Trophoblast cell (in vitro differentiated cells and primary cell): ENCODE data around the gene TCF21.

Experiments
- DNase-seq, 2 donors: peaks; one replicate each; pipeline ENCODE4 v3.0.0-alpha.2; 2016
- H2AFZ ChIP-seq: 2 replicates; pipeline ENCODE4 v1.6.1; 2013; ENCODE audit warnings: low read length, moderate library complexity, mild to moderate bottlenecking; ENCODE audit not compliant: insufficient read depth, poor library complexity
- H2AK5ac ChIP-seq: 2 replicates; pipeline ENCODE4 v1.6.1; 2013; ENCODE audit warnings: mild to moderate bottlenecking, low read length
- H2BK120ac ChIP-seq: 2 replicates; pipeline ENCODE4 v1.6.1; 2013; ENCODE audit warnings: low read length, mild to moderate bottlenecking, moderate library complexity; ENCODE audit not compliant: insufficient read depth, poor library complexity
- H2BK12ac ChIP-seq: 2 replicates; pipeline ENCODE4 v1.6.1; 2013; ENCODE audit warnings: mild to moderate bottlenecking, low read length, moderate library complexity
- H2BK5ac ChIP-seq: 2 replicates; pipeline ENCODE4 v1.6.1; 2013; ENCODE audit warnings: low read length, low read depth, moderate library complexity, mild to moderate bottlenecking; ENCODE audit not compliant: poor library complexity
- H3K14ac ChIP-seq: 2 replicates; pipeline ENCODE4 v1.6.1; 2013; ENCODE audit warnings: mild to moderate bottlenecking, low read length
- H3K18ac ChIP-seq: 2 replicates; pipeline ENCODE4 v1.6.1; 2013; ENCODE audit warnings: mild to moderate bottlenecking, low read length
- H3K23ac ChIP-seq: 2 replicates; pipeline ENCODE4 v1.6.1; 2013; ENCODE audit warnings: low read length
- H3K27ac ChIP-seq: 2 replicates; pipeline ENCODE4 v1.5.1; 2013; ENCODE audit warnings: low read depth, mild to moderate bottlenecking, inconsistent platforms, low read length, moderate library complexity
- H3K27me3 ChIP-seq: 2 replicates; pipeline ENCODE4 v1.6.1; 2013; ENCODE audit warnings: inconsistent platforms, mild to moderate bottlenecking, low read length, moderate library complexity; ENCODE audit not compliant: insufficient read depth
- H3K36me3 ChIP-seq, 2 experiments: 1 replicate in 1 of 2; 2 replicates in 1 of 2; pipeline ENCODE4 v1.6.1; 2013; ENCODE audit warnings: low read length in 2 of 2, mild to moderate bottlenecking in 2 of 2, moderate library complexity in 1 of 2; ENCODE audit not compliant: insufficient read depth in 2 of 2, control insufficient read depth in 1 of 2
- H3K4ac ChIP-seq: 2 replicates; pipeline ENCODE4 v1.6.1; 2013; ENCODE audit warnings: low read depth, mild to moderate bottlenecking, low read length, moderate library complexity
- H3K4me1 ChIP-seq, 2 experiments: 1 replicate in 1 of 2; 2 replicates in 1 of 2; pipeline ENCODE4 v1.6.1; 2013; ENCODE audit warnings: low read length in 2 of 2, mild to moderate bottlenecking in 2 of 2, moderate library complexity in 1 of 2; ENCODE audit not compliant: insufficient read depth in 2 of 2, control insufficient read depth in 1 of 2
- H3K4me2 ChIP-seq: 2 replicates; pipeline ENCODE4 v1.6.1; 2013; ENCODE audit warnings: inconsistent platforms, mild to moderate bottlenecking, low read length, moderate library complexity
- H3K4me3 ChIP-seq: 2 replicates; pipeline ENCODE4 v1.5.1; 2013; ENCODE audit warnings: mild to moderate bottlenecking, low read depth, low read length, inconsistent platforms
- H3K79me1 ChIP-seq: one replicate; pipeline ENCODE4 v1.6.1; 2013; ENCODE audit warnings: low read length
- H3K79me2 ChIP-seq: 2 replicates; pipeline ENCODE4 v1.6.1; 2013; ENCODE audit warnings: low read length, mild to moderate bottlenecking; ENCODE audit not compliant: control insufficient read depth, insufficient read depth, poor library complexity
- H3K9ac ChIP-seq: 2 replicates; pipeline ENCODE4 v1.6.1; 2013; ENCODE audit warnings: mild to moderate bottlenecking, low read length
- H3K9me3 ChIP-seq: 2 replicates; pipeline ENCODE4 v1.6.1; 2013; ENCODE audit warnings: low read depth, mild to moderate bottlenecking, control low read depth, inconsistent platforms, low read length; ENCODE audit not compliant: insufficient read depth
- H4K12ac ChIP-seq: 2 replicates; pipeline ENCODE4 v1.6.1; 2013; ENCODE audit warnings: low read depth, mild to moderate bottlenecking, low read length, moderate library complexity
- H4K8ac ChIP-seq: 2 replicates; pipeline ENCODE4 v1.6.1; 2013; ENCODE audit warnings: low read depth, mild to moderate bottlenecking, low read length, moderate library complexity
- H4K91ac ChIP-seq: one replicate; pipeline ENCODE4 v1.6.1; 2013; ENCODE audit warnings: low read depth, mild to moderate bottlenecking, low read length, moderate library complexity
- WGBS: extraction: QIAGEN DNeasy Blood & Tissue Kit; methylation state at CpG from one replicate; pipeline ENCODE4 v1.1.7; 2013; ENCODE audit warnings: missing lambda C conversion rate; ENCODE audit not compliant: insufficient read length, insufficient coverage; ENCODE audit errors: extremely low coverage; 5-methylcytosine and 5-hydroxymethylcytosine counted together

The TCF21 gene

GRCh38 chr6:133865680-133866079 is 23.2 kb upstream of the TCF21 start:
- Histone ChIP-seq H3K4ac (no peak overlapping the region), H3K27me3 (no peaks in the 10 kb centered on the region), H3K79me1 (no peaks in the 10 kb centered on the region), H3K14ac (no peak overlapping the region), H4K91ac (no peak overlapping the region), H3K36me3 (no peaks in the 10 kb centered on the region), H2AK5ac (no peak overlapping the region), H2BK120ac (no peak overlapping the region), H3K4me1 (no peaks in the 10 kb centered on the region), H2BK12ac (no peak overlapping the region), H2BK5ac (no peak overlapping the region), H2AFZ (no peak overlapping the region), H3K4me3 (no peak overlapping the region), H4K8ac (no peak overlapping the region), H3K9me3 (no peaks in the 10 kb centered on the region), H3K79me2 (no peaks in the 10 kb centered on the region), H3K9ac (no peak overlapping the region), H3K18ac (no peak overlapping the region), H3K27ac (no peak overlapping the region), H3K4me2 (no peak overlapping the region), H4K12ac (no peak overlapping the region), H3K23ac (no peak overlapping the region)
- DNase-seq = no peak
- no CpG with 5 or more reads among the region's 4 CpGs for WGBS

GRCh38 chr6:133871131-133871530 is 17.8 kb upstream of the TCF21 start:
- no peak overlapping the region for H3K4me3 ChIP-seq
- H2BK12ac ChIP-seq = no peak overlapping the region
- H4K91ac ChIP-seq = no peak overlapping the region
- no peaks in the 10 kb centered on the region for H3K4me1 ChIP-seq
- no peak overlapping the region for H3K9ac ChIP-seq
- no peak overlapping the region for H3K23ac ChIP-seq
- H3K9me3 ChIP-seq = no peaks in the 10 kb centered on the region
- no peaks in the 10 kb centered on the region for H3K27me3 ChIP-seq
- H2AFZ ChIP-seq = no peak overlapping the region
- H3K36me3 ChIP-seq = no peaks in the 10 kb centered on the region
- H3K27ac ChIP-seq = no peak overlapping the region
- H3K4me2 ChIP-seq = no peak overlapping the region
- H2BK5ac ChIP-seq = no peak overlapping the region
- H3K14ac ChIP-seq = no peak overlapping the region
- no peak overlapping the region for H3K18ac ChIP-seq
- H2BK120ac ChIP-seq = no peak overlapping the region
- H3K79me2 ChIP-seq = no peaks in the 10 kb centered on the region
- H3K79me1 ChIP-seq = no peaks in the 10 kb centered on the region
- H3K4ac ChIP-seq = no peak overlapping the region
- H4K12ac ChIP-seq = no peak overlapping the region
- no peak overlapping the region for H2AK5ac ChIP-seq
- no peak overlapping the region for H4K8ac ChIP-seq
- DNase-seq = no peak

- Histone ChIP-seq H3K4me3 (no peak overlapping the region), H3K4ac (no peak overlapping the region), H3K79me1 (no peaks in the 10 kb centered on the region), H4K8ac (no peak overlapping the region), H2AK5ac (no peak overlapping the region), H3K27ac (no peak overlapping the region), H3K36me3 (no peaks in the 10 kb centered on the region), H3K27me3 (no peaks in the 10 kb centered on the region), H3K9me3 (no peaks in the 10 kb centered on the region), H2BK5ac (no peak overlapping the region), H3K23ac (no peak overlapping the region), H4K12ac (no peak overlapping the region), H3K4me1 (no peaks in the 10 kb centered on the region), H4K91ac (no peak overlapping the region), H2BK12ac (no peak overlapping the region), H3K79me2 (no peaks in the 10 kb centered on the region), H2AFZ (no peak overlapping the region), H3K4me2 (no peak overlapping the region), H3K14ac (no peak overlapping the region), H2BK120ac (no peak overlapping the region), H3K9ac (no peak overlapping the region), H3K18ac (no peak overlapping the region)
- no CpG with 5 or more reads among the region's 5 CpGs for WGBS
- no peak for DNase-seq
Observed at GRCh38 chr6:133873538-133873937, 15.4 kb upstream of the TCF21 start.

GRCh38 chr6:133877116-133877515 is 11.8 kb upstream of the TCF21 start:
- H3K27ac ChIP-seq = no peak overlapping the region
- no peak overlapping the region for H3K4ac ChIP-seq
- WGBS = no CpG with 5 or more reads among the region's 5 CpGs
- H2BK12ac ChIP-seq = no peak overlapping the region
- H3K27me3 ChIP-seq = no peaks in the 10 kb centered on the region
- H4K8ac ChIP-seq = no peak overlapping the region
- no peaks in the 10 kb centered on the region for H3K4me1 ChIP-seq
- H4K91ac ChIP-seq = no peak overlapping the region
- H3K36me3 ChIP-seq = no peaks in the 10 kb centered on the region
- DNase-seq = no peak
- no peak overlapping the region for H2AFZ ChIP-seq
- no peak overlapping the region for H3K4me3 ChIP-seq
- H3K14ac ChIP-seq = no peak overlapping the region
- H2BK120ac ChIP-seq = no peak overlapping the region
- no peak overlapping the region for H2BK5ac ChIP-seq
- no peaks in the 10 kb centered on the region for H3K79me1 ChIP-seq
- no peak overlapping the region for H3K18ac ChIP-seq
- no peak overlapping the region for H3K23ac ChIP-seq
- H3K9ac ChIP-seq = no peak overlapping the region
- no peaks in the 10 kb centered on the region for H3K9me3 ChIP-seq
- no peaks in the 10 kb centered on the region for H3K79me2 ChIP-seq
- H3K4me2 ChIP-seq = no peak overlapping the region
- H2AK5ac ChIP-seq = no peak overlapping the region
- H4K12ac ChIP-seq = no peak overlapping the region

GRCh38 chr6:133880006-133880405 is 8.9 kb upstream of the TCF21 start:
- Histone ChIP-seq H3K9ac (no peak overlapping the region), H3K27me3 (no peaks in the 10 kb centered on the region), H3K14ac (no peak overlapping the region), H3K9me3 (no peaks in the 10 kb centered on the region), H3K79me2 (no peaks in the 10 kb centered on the region), H3K36me3 (no peaks in the 10 kb centered on the region), H2BK5ac (no peak overlapping the region), H4K8ac (no peak overlapping the region), H3K18ac (no peak overlapping the region), H3K23ac (no peak overlapping the region), H2AFZ (no peak overlapping the region), H3K79me1 (no peaks in the 10 kb centered on the region), H3K4me3 (no peak overlapping the region), H3K4me2 (no peak overlapping the region), H2BK12ac (no peak overlapping the region), H4K91ac (no peak overlapping the region), H4K12ac (no peak overlapping the region), H3K4me1 (no peaks in the 10 kb centered on the region), H2AK5ac (no peak overlapping the region), H2BK120ac (no peak overlapping the region), H3K4ac (no peak overlapping the region), H3K27ac (no peak overlapping the region)
- DNase-seq = no peak
